Measurements from ENCODE around the gene ATXN7L1.

Gene ATXN7L1

DNA sequence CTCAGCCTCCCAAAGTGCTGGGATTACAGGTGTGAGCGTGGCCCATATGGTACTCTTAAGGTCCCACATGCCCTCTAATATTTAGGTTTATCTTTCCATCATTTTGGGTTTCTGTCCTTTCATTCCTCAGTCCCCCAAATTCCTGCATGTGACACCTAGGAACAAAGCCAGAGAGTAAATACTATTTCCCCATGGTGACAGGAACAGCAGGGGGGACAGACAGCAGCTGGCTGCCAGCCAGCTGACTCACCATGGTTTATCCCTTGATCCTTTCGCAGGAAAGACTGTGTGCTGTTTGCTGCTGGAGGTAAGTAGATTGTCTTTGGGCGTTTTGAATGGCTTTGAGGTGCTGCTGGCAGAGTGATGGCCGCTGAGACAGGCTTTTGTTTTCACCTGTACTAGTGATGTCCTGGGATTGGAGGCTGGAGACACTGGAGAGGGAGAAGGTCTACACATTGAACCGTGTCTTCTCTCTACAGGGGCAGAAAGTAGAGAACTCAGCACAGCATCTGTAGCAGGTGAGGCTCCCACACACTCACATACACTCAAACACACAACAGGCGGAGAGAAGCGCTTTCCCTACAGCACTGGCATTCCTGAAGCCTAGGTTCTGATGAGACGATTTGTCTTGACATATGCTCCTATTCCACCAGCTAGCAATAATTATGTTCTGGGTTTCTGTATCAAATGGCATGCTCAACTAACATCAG lies 211.4 kb downstream of the ATXN7L1 start:
- Mint-ChIP-seq H3K36me3 (ENCODE audit: low read depth) (peaks cover 28% of the 10 kb centered on the region), H3K27ac (no peak overlapping the region), H3K27me3 (ENCODE audit: low read depth, poor library complexity) (peaks cover 4% of the 10 kb centered on the region), H3K9me3 (no peaks in the 10 kb centered on the region), H3K4me3 (no peak overlapping the region), H3K4me1 (peaks cover 10% of the 10 kb centered on the region)
- TF ChIP-seq, protein P1, sequence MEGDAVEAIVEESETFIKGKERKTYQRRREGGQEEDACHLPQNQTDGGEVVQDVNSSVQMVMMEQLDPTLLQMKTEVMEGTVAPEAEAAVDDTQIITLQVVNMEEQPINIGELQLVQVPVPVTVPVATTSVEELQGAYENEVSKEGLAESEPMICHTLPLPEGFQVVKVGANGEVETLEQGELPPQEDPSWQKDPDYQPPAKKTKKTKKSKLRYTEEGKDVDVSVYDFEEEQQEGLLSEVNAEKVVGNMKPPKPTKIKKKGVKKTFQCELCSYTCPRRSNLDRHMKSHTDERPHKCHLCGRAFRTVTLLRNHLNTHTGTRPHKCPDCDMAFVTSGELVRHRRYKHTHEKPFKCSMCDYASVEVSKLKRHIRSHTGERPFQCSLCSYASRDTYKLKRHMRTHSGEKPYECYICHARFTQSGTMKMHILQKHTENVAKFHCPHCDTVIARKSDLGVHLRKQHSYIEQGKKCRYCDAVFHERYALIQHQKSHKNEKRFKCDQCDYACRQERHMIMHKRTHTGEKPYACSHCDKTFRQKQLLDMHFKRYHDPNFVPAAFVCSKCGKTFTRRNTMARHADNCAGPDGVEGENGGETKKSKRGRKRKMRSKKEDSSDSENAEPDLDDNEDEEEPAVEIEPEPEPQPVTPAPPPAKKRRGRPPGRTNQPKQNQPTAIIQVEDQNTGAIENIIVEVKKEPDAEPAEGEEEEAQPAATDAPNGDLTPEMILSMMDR (IDR thresholded peaks at IDR 0.05): no peak
- DNase-seq: no peak

GRCh38 chr7:105662998-105663397 lies 213.4 kb downstream of the ATXN7L1 start:
- H3K27ac Mint-ChIP-seq: no peak overlapping the region

GRCh38 chr7:105661625-105662024 lies 214.8 kb downstream of the ATXN7L1 start:
- Mint-ChIP-seq H3K9me3 (no peaks in the 10 kb centered on the region), H3K27me3 (ENCODE audit: low read depth, poor library complexity) (peaks cover 4% of the 10 kb centered on the region), H3K4me1 (peaks cover 16% of the 10 kb centered on the region), H3K4me3 (no peak overlapping the region), H3K36me3 (ENCODE audit: low read depth) (peaks cover 42% of the 10 kb centered on the region), H3K27ac (no peak overlapping the region)
- TF ChIP-seq, protein P1 (IDR thresholded peaks at IDR 0.05): no peak
- DNase-seq: no peak

More at GRCh38 chr7:105662998-105663397, 213.4 kb downstream of the ATXN7L1 start:
- Mint-ChIP-seq H3K4me3 (no peak overlapping the region), H3K9me3 (no peaks in the 10 kb centered on the region), H3K4me1 (peaks cover 10% of the 10 kb centered on the region), H3K36me3 (ENCODE audit: low read depth) (peaks cover 38% of the 10 kb centered on the region), H3K27me3 (ENCODE audit: low read depth, poor library complexity) (peaks cover 4% of the 10 kb centered on the region)
- TF ChIP-seq, protein P1 (IDR thresholded peaks at IDR 0.05): no peak
- DNase-seq: no peak

- H3K36me3 Mint-ChIP-seq (ENCODE audit: low read depth): peaks cover 29% of the 10 kb centered on the region
- H3K4me3 Mint-ChIP-seq: no peak overlapping the region
- TF ChIP-seq, protein P1 (IDR thresholded peaks at IDR 0.05): peak; percentile 57
- H3K27ac Mint-ChIP-seq: no peak overlapping the region
- H3K9me3 Mint-ChIP-seq: no peaks in the 10 kb centered on the region
- peaks cover 39% of the 10 kb centered on the region for H3K4me1 Mint-ChIP-seq
- DNase-seq: peak; percentile 59
- H3K27me3 Mint-ChIP-seq (ENCODE audit: low read depth, poor library complexity): peaks cover 3% of the 10 kb centered on the region
Observed at GRCh38 chr7:105656922-105657521, 219.4 kb downstream of the ATXN7L1 start.

GRCh38 chr7:105655500-105656380 lies 220.7 kb downstream of the ATXN7L1 start:
- Mint-ChIP-seq H3K4me1 (peaks cover 39% of the 10 kb centered on the region), H3K27me3 (ENCODE audit: low read depth, poor library complexity) (peaks cover 3% of the 10 kb centered on the region), H3K36me3 (ENCODE audit: low read depth) (peaks cover 18% of the 10 kb centered on the region), H3K4me3 (no peak overlapping the region), H3K27ac (peak overlapping the region; percentile 98), H3K9me3 (no peaks in the 10 kb centered on the region)
- peak; percentile 65 for DNase-seq
- TF ChIP-seq, protein P1 (IDR thresholded peaks at IDR 0.05): no peak

Data from nephron progenitor cell (in vitro differentiated cells).